ENCODE data around the gene L1CAM.

The L1CAM gene, protein sequence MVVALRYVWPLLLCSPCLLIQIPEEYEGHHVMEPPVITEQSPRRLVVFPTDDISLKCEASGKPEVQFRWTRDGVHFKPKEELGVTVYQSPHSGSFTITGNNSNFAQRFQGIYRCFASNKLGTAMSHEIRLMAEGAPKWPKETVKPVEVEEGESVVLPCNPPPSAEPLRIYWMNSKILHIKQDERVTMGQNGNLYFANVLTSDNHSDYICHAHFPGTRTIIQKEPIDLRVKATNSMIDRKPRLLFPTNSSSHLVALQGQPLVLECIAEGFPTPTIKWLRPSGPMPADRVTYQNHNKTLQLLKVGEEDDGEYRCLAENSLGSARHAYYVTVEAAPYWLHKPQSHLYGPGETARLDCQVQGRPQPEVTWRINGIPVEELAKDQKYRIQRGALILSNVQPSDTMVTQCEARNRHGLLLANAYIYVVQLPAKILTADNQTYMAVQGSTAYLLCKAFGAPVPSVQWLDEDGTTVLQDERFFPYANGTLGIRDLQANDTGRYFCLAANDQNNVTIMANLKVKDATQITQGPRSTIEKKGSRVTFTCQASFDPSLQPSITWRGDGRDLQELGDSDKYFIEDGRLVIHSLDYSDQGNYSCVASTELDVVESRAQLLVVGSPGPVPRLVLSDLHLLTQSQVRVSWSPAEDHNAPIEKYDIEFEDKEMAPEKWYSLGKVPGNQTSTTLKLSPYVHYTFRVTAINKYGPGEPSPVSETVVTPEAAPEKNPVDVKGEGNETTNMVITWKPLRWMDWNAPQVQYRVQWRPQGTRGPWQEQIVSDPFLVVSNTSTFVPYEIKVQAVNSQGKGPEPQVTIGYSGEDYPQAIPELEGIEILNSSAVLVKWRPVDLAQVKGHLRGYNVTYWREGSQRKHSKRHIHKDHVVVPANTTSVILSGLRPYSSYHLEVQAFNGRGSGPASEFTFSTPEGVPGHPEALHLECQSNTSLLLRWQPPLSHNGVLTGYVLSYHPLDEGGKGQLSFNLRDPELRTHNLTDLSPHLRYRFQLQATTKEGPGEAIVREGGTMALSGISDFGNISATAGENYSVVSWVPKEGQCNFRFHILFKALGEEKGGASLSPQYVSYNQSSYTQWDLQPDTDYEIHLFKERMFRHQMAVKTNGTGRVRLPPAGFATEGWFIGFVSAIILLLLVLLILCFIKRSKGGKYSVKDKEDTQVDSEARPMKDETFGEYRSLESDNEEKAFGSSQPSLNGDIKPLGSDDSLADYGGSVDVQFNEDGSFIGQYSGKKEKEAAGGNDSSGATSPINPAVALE

DNA sequence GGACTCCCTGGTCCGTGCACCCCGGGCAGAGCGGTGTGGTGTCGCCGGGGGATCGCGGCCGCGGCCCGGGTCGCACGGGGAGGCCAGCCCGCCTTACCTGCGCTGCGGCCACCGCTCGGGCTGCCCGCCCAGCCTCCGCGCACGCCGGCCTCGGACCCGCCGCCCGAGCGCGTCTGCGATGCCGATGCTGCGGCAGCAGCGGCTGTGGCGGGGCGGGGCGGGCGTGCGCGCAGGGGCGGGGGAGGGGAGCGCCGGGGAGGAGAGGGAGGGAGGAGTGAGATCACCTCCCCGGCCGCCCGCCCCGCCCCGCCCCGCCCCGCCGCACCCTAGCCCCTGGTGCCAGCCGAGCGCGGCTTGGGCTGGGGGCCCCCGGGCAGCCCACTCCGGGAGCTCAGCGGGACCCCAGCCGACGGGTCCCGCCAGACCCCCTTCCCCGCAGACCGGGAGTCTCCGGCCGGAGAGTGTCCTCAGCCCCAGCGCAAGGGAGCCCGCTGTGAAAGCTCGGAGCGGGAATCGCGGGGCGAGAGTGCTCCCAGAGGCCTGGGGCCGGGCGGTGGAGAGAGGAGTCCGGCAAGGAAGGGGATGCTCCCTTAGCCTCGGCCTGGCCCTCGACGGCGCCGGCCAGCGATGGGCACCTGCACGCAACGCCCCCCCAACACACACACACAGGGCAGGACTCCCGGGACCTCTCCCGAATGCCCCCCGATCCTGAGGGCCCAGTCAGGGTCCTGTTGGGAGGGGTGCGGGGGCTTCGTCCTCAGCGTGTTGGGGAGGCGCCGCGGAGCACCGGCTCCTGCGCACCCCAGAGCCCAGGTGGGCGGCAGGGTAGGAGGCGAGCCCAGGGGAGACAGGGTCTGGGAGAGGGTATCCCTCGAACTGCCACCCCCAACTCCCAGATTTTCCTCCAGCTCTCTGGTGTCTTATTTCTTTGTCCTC lies at the start of gene L1CAM:
Gene L1CAM (minus strand): TSS at position 206 of the 936 bp plus-strand sequence. CDS start 10,337 bp downstream, outside the sequence.
- FAIRE-seq: no peak

DNA sequence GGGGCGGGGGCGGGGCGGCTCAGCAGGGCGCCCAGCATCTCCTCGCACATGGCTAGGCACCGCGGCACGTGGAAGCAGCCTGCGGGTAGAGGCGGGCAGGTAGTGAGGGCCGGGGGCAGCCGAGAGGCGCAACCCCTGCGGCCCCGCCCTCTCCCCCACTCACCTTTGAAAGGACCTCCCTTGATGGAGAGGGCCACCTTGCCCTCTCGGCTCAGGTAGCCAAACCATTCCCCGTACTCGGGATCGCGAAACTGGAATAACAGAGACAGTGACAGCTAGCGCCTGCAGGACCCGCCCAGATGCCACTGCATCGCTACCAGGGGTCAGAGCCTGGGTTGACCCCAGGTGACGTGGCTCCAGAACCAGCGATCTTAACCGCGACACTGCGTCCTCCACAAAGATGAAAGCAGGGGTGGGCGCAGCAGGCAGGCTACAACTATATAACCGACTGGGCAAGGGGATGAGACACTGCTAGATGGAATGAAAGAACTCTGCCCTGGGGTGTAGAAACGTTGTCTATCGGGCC lies 49.4 kb upstream of the L1CAM start:
- no peak for FAIRE-seq

DNA sequence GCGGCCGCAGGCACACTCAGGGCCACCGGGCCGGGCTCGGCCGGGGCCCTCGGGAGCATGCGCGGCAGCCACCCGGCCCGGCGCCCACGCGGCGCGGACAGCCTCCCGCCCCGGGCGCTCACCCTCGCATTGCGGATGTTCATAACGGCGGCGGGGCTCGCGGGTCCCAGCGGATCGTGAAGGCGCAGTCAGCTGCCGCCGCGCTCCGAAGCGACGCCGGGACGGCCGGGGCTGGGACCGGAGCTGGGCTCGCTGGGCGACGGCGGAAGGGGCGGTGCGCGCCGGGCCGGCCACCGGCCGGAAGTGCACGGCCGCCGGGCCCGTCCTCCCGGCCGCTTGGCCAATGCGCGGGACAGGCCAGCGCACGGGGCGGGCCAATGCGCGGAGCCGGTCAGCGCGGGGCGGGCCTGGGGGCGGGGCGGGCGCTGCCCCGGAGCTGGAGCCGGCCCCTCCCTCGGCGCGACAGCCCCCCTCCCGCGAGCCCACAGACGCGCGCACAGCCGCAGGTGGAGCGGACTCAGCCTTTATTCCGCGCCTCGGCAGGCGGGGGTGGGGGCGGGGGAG lies 48.9 kb upstream of the L1CAM start, which contains the start of gene NAA10:
Gene NAA10 (minus strand): TSS at position 276 of the 564 bp plus-strand sequence. CDS start 133 bp downstream, at position 143.
- no peak for FAIRE-seq

DNA sequence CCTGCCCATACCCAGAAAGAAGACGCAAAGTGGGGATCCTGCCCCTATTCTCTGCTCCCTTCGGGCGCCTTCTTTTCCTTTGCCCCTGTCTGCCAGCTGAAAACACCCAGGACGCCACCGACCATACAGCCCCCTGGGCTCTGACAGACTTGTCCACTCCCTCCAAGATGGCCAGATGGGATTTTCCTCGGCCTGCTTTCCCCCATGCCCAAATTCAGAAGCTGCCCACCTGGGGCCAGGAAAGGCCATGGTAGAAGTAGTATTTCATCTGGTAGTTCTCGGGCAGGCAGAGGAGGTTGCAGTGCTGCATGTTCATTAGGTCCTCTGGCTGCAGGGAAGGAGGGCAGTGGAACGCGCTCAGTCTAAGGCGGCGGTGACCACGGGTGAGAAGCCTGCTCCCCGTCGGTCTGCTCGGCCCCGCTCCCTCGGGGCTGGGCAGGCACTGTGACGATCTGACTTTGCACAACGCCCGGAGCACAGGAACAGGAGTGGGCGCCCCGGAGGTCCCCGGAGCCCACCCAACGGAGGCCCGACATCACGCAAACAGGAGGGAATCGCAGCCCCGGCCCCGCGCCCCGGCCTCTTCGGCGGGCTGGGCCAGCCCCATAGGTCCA lies 48.3 kb upstream of the L1CAM start:
- FAIRE-seq: no peak

DNA sequence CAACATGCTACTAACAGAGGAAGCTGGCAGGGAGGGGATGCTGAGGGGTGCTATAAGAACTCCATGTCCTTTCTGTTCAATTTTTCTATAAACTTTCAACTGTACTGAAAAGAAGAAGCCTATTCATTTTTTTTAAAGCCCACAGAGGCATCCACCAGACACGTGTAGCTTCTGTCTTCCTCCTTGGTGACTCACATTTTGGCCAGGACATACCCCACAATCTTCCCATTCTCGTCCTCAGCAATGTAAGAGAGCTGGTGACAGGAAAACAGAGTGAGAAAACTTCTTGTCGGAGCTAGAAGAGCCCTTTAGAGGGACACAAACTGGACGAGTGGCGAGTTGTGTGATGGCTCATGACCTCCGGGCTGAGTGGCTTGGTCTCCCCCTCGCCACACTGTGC lies 47.8 kb upstream of the L1CAM start:
- FAIRE-seq: no peak

DNA sequence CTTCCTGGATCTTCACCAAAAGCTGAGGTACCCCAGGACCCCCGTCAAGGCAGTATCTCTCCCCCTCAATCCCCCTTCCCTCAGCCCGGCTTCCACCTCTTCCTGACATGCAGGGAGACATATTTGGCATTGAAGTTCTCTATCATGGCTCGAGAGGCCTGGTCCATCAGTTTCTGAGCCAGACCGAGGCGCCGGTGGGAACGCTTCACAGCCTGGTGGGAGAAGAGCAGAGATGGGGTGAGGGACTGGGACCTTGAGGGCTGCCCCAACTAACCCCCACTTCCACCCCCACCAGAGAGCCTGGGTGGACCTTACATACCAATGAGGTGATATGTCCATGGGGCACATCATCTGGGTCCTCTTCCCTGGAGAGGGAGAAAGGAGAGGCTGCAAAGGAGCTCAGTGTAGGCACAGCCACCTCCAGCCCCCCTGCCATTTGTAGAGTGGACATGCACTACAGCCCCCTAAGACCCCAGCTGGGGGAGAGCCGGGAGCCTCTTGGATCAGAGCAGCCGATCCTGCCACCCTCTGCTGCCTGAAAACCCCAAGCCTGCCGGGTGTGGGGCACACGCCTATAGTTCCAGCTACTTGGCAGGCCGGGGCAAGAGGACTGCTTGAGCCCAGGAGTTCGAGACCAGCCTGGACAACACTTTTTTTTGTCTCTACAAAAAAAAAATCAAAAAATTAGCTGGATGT lies 46.4 kb upstream of the L1CAM start:
- FAIRE-seq: no peak

DNA sequence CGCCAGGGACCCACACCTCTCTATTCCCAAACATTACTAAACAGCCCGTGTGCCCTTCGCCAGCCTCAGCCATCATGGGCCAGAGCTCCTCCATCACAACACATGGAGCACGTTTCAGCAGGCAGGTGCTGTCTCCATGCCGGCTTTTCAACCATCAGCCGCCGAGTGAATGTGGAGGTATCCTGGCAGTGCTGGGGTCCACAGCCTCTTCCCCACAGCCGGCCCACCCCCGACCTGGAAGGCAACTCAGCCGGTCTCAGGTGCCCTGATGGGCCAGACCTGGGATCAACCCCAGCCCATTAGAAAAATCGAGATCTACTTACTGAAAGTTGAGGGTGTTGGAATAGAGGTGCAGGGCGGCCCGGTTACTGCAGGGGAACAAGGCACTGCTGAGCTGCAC lies 45.8 kb upstream of the L1CAM start:
- FAIRE-seq: no peak

DNA sequence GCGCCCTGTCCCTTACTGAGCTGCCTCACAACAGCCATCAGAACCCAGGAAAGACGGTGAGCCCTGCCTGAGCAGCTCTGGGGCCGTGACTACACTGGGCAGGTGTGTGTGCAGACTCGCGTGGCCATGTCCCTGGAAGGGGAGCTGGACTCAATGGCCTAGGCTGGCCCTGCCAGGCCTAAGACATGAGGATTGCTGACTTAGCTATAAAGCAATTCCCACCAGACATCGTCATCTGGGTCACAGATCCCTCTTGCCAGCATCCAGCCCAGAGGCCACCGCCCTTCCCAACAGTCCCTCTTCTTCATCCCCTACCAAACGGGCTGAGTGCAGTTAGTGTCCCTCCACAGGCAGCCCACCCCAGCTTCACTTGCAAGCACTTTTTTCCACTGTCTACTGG lies 45.2 kb upstream of the L1CAM start:
- FAIRE-seq: no peak

DNA sequence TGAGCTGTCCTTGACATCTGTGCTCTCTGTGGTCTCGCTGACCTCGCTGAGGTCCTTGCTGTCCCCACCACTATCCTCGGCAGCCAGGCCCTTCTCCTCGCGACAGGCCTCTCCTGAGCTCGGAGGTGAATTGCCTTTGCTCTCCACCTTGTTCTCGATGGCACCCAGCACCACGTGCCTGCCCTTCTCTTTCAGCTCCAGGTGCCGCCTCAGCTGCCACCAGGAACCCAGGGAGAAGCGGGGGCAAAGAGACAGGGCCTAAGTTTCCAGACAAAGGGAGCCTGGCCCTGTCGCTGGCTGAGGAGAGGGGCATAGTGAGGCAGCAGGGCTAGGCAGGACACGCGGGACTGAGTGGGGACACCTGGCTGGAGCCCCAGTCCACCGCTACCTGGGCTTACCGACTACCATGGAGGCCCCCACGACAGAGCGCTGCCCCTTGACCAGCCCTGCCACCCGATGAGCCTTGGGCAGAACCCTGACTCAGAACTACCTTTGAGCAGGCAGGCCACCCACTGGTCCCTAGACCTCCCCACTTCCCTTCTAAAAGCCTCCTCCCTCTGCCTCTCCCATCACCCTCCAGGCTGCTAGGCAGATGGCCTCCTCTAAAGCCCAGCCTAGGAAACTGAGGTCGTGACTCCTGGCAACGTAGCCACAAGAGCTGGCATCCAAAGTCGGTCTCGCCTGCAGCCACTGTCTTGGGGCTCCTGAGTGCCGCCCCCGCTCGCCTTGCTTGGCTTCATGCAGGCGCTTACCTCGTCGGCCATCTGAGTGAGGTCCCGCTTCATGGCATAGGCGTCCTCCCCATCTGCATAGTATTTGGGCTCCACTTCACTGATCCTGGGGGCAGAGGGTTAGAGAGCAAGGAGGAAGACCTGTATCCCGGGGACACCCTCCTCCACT lies 44.3 kb upstream of the L1CAM start:
- FAIRE-seq: no peak

DNA sequence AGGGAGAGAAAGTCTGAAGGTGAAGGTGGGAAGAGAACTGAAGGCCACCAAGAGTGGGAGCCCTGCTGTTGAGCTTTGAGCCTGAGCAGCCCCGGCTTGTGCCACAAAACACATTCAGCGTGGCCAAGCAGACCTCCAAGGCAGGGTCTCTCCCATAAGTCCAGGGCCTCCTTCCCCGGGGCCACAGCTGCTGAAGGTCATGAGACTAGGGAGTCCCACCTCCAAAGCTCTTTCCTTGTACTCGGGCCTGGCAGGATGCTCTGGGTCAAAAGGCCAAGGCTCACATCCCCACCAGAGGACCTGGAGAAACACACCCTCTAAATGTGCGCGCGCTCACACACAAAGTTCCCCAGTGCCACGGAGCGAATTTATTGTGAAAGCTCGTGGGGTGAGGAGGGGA lies 43.6 kb upstream of the L1CAM start:
- no peak for FAIRE-seq

DNA sequence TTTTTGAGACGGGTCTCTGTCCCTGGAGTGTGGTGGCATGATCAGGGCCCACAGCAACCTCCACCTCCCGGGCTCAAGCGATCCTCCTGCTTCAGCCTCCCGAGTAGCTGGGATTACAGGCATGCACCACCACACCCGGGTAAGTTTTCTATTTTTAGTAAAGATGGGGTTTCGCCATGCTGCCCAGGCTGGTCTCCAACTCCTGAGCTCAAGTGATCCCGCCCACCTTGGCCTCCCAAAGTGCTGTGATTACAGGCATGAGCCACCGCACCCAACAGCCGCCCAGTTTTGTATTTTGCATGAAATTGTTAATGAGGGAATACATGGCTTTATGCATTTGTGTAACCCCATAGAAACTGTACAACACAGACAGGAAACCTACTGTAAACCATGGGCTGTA lies 42.9 kb upstream of the L1CAM start:
- FAIRE-seq: no peak

DNA sequence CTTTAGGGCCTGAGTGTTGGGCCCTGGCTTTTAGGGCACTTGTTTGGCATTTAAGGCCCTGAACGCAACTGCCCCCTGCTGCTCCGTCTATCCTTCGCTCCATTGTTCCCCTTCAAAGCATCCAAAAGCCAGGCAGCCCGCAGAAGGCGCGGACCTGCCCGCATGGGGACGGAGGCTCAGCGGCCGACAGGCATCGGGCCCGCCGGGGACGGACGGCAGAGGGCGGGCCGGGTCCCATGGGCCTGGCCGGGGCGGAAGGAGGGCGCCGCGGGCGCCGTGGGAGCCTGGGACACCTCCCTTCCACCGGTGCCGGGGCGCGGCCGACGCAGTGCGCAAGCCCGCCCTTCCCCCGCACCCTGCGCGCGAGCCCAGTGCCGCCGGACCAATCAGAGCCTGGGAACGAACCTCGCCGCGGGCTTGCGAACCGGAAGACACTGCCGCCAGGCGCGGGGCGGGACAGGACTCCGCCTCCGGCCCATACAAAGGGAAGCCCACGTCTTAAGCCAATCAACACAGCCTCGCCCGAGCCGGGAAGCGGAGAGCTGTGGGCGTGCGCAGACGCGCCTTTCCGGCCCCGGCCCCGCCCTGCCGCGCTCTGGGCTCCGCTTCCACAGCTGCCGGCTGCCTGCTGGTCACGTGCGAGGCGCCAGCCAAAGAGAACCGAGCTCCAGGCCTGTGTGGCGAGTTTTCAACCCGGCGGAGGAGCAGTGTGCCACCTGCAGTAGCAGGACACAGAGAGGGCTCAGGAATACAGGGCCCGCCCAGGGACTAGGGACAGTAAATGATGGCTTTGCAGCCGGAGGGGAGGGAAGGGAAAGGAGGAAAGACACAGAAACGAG lies 42.2 kb upstream of the L1CAM start:
- peak; percentile 97 for FAIRE-seq

DNA sequence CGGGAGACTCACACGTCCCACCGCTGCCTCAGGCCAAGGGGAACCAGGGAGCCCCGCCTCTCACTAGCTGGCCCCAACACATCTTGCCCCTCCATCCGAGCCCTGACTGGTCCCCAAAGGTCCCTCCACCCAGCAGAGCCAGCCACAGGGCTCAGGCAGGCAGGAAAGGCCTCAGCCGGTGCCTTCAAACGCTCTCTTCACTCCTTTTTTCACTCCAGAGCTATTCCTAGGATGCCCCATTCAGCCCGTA lies 41.6 kb upstream of the L1CAM start:
- FAIRE-seq: no peak

DNA sequence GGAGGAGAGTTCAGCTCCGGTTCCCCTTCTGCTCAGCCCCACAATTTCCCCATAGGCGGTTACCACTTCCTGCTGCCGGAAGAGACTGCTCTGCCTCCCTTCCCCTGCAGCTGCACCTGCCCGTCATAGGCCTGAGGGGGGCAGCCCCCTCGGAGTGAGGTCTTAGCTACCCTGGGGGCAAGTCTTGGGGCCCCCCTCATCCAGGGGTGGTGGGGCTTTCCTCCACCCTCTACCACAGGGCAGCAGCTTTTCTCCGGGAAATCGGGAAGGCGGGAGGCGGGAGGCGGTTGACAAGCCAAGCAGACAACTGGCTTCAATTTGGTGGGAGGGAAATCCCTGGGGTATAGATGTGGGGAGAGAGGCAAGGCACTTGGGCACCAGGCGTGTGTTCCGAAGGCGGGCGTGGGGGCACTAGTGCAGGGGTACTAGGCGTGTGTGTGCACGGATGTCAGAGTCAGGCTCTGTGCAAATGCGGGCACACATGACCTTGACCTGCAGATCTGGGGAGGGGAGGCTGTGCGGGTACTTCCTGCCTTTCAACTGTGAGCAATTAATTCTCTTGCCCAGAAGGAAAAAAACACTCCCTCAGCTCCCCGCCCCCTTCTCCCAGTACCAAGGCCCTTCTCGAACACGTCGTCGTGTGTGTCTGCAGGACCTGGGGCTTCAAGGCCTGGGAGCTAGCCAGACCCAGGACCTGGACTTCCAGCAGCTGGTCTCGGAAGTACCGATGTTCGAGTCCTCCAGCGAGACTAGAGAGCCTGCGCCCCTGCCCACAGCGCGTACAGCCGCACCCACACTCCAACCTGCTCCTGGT lies 41.1 kb upstream of the L1CAM start:
- FAIRE-seq: no peak

DNA sequence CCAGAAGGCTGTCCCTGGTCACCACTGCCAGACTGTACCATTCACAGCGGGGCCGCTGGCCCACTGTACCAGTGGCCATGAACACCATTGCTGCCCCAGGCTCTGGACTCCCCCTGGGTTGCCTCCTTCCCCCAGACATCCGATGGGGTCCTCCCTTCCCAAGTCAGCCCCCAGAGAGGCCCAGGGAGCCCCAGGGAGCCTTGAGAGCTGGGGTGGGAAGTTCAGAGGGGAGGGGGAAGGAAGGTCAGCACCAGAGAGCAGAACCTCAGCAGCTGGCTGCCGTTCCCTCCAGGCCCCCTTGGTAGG lies 40.5 kb upstream of the L1CAM start:
- FAIRE-seq: no peak

DNA sequence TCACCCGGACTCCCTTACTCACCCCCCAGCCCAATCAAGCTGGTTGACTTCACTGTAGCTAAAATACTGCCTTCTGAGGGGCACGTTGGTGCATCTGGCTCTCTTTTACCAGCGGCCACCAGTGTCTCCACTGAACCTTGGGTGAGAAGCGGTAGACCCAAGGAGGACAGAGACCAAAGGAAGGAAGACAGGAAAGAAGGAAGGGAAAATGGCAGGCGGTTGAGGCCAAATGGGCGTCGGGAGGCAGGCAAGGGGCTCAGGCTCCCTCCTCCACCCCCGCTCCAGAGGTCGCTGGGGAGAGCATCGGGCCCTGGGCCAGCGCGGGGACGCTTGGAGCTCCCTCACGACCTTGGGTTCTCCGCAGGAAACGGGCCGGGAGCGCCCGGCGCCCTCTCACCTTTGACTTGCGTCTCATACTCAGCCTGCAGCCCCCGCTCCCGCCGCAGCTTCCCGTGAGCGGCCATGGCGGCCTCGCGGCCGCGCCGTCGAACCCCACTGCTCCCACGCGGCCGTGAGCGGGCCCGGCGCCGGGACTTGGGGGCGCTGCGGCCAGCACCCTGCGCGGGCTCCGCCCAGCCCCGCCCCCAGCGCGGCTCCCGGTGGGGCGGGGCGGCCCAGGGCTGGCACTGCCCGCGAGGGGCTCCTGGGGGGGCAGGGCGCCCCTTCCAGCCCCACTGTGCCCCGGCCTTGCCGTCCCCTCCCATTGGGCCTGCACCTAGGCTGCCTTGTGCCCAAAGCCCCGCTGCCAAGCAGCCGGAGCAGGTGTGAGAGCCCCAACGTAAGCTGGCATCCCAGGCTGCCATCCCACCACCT lies 40.0 kb upstream of the L1CAM start, which contains the start of gene ARHGAP4:
Gene ARHGAP4 (minus strand): TSS at position 526 of the 813 bp plus-strand sequence. CDS start 62 bp downstream, at position 464.
- FAIRE-seq: no peak

DNA sequence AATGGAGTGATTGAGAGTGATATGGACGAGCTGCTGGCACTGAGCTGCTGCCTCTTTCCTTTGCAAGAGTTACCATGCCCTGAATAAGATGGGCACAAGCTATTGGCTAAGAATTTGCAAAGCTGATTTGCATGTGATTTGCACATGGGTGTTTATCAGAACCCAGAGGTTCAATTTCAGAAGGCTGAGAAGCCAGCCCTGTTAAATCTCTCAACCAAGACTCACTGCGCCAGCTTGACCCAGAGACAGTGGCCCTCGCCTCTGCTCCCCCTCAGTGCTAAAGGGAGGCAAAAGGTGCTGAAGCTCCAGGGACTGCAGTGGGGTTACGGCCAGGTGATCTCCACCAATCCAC lies 39.4 kb upstream of the L1CAM start:
- FAIRE-seq: no peak
